Esophagus muscularis mucosa (tissue), 4 donors: ENCODE measurements around the gene FTO. TPM values are rescaled to one million over a fixed set of nuclear protein-coding genes. Genes with fewer than 3 reads are reported as not detected.

Experiments used
- DNase-seq: peaks from one replicate; pipeline ENCODE4 v3.0.0-alpha.2; 2017; ENCODE audit errors: extremely low spot score
- H3K27ac ChIP-seq, 4 donors: fragments of 200-600 bp; sonication (generic); replicated peaks in 1 of 4; 1 replicate in 3 of 4; 2 replicates in 1 of 4; pipeline ENCODE4 v1.5.1; 2016 to 2019; ENCODE audit warnings: mild to moderate bottlenecking in 1 of 4
- H3K27me3 ChIP-seq, 4 donors: fragments of 200-600 bp; sonication (generic); one replicate each; pipeline versions ENCODE4 v1.5.1 to v1.6.0; 2016 to 2019
- H3K36me3 ChIP-seq, 4 donors: fragments of 200-600 bp; sonication (generic); one replicate each; pipeline ENCODE4 v1.5.1; 2016 to 2019
- H3K4me1 ChIP-seq, 4 donors: fragments of 200-600 bp; sonication (generic); one replicate each; pipeline ENCODE4 v1.5.1; 2016 to 2019
- H3K4me3 ChIP-seq, 4 donors: fragments of 200-600 bp; sonication (generic); 1 replicate in 2 of 4; 2 replicates in 2 of 4; pipeline ENCODE4 v1.5.1; 2016 to 2019; ENCODE audit warnings: mild to moderate bottlenecking in 4 of 4, moderate library complexity in 1 of 4
- H3K9me3 ChIP-seq, 4 donors: fragments of 200-600 bp; sonication (generic); 1 replicate in 3 of 4; 2 replicates in 1 of 4; pipeline ENCODE4 v1.5.1; 2016 to 2019
- EP300 ChIP-seq: sonication (generic); formaldehyde crosslinking; IDR thresholded peaks from one replicate; pipeline ENCODE4 v1.6.1; 2017; ENCODE audit warnings: antibody characterized with exemption
- POLR2A ChIP-seq: fragments of 450-650 bp; IDR thresholded peaks from one replicate; pipeline ENCODE4 v1.6.1; 2017; ENCODE audit warnings: antibody characterized with exemption, moderate library complexity, mild to moderate bottlenecking, low read depth
- POLR2AphosphoS5 ChIP-seq, 2 donors: sonication (generic); formaldehyde crosslinking; IDR thresholded peaks; one replicate each; pipeline ENCODE4 v1.6.1; 2017; ENCODE audit warnings: antibody characterized with exemption in 2 of 2
- WGBS: methylation state at CpG from one replicate; pipeline ENCODE4 v1.1.5; 2018; 5-methylcytosine and 5-hydroxymethylcytosine counted together
- intact Hi-C: fragments of 100-400 bp; cut with DNase I; formaldehyde crosslinking; loops from one replicate; pipeline ENCODE4 v1.15.1; 2023
- total RNA-seq, 4 donors: library from RNA; depleted of rRNA; stranded (reverse); fragments of >200 nt; gene quantifications; one replicate each; pipeline versions ENCODE4 v1.1.0 to v1.2.1, GENCODE V29; 2016
- TF ChIP-seq, protein P1 (sequence below), 3 experiments: fragments of 200-600 bp in 2 of 3; fragments of 450-650 bp in 1 of 3; sonication (generic) in 2 of 3; IDR thresholded peaks; one replicate each; pipeline ENCODE4 v1.5.1; 2017 to 2019; ENCODE audit warnings: antibody characterized with exemption in 3 of 3, mild to moderate bottlenecking in 2 of 3, moderate library complexity in 1 of 3

The FTO gene
- total RNA-seq, 4 donors from 2014 or later, result 101 to 121 (median 112) TPM

DNA sequence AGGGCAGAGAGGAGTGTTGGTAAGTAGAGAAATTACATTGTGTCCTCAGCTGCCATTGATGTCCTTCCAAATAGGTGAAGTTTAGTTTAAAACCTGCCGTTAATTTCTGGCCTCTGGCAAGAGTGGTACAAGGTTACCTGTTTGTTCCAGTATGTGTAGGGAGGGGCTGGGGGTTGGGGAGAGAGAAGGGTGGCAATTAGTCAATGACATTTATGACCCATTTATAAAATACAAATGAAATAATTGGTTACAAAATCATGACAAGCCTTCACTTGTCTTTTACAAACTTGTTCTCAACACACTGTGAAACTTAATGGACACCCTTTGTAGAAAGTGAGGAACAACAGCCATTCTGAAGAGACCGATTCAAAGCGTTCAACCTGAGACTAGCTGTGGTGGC, 281.0 kb downstream of the FTO start:
- Histone ChIP-seq H3K36me3 (no peaks in the 10 kb centered on the region), H3K27ac (no peak overlapping the region), H3K9me3 (no peaks in the 10 kb centered on the region), H3K4me1 (peaks cover 0 to 5% (median 0%) of the 10 kb centered on the region in 4 donors), H3K27me3 (no peaks in the 10 kb centered on the region), H3K4me3 (no peak overlapping the region)
- intact Hi-C loops, result no loop called here
- TF ChIP-seq POLR2A, result no peak
- TF ChIP-seq, protein P1, sequence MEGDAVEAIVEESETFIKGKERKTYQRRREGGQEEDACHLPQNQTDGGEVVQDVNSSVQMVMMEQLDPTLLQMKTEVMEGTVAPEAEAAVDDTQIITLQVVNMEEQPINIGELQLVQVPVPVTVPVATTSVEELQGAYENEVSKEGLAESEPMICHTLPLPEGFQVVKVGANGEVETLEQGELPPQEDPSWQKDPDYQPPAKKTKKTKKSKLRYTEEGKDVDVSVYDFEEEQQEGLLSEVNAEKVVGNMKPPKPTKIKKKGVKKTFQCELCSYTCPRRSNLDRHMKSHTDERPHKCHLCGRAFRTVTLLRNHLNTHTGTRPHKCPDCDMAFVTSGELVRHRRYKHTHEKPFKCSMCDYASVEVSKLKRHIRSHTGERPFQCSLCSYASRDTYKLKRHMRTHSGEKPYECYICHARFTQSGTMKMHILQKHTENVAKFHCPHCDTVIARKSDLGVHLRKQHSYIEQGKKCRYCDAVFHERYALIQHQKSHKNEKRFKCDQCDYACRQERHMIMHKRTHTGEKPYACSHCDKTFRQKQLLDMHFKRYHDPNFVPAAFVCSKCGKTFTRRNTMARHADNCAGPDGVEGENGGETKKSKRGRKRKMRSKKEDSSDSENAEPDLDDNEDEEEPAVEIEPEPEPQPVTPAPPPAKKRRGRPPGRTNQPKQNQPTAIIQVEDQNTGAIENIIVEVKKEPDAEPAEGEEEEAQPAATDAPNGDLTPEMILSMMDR (IDR thresholded peaks at IDR 0.05), result no peak
- TF ChIP-seq POLR2AphosphoS5 (IDR thresholded peaks at IDR 0.05), result no peak
- TF ChIP-seq EP300, result no peak
- 88% methylated on average over 3 of the region's 3 CpGs for WGBS
- DNase-seq, result no peak

DNA sequence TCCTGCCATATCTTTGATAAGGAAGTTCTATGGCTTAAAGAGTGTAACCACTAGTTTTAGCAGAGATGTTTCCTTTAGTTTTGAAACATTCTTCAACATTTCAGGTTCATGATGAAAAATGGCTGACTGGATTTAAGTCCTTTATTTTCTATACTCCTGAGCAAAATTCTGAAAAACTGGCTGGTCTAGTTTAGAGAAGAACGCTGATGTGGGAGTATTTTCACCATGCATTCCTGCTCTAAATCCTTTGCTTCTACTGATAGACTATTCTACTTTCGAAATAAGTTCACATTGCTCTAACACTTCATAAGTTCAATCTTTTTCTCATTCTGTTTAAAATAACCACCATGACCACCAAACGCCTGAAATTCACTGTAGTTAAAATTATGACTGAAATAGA, 281.9 kb downstream of the FTO start:
- no peaks in the 10 kb centered on the region for H3K27me3 ChIP-seq
- 87% methylated on average over 3 of the region's 3 CpGs for WGBS
- no peaks in the 10 kb centered on the region for H3K36me3 ChIP-seq
- no peak overlapping the region for H3K27ac ChIP-seq
- no peak for DNase-seq
- no peak for TF ChIP-seq EP300
- peaks cover under 1 to 6% (median 4%) of the 10 kb centered on the region in 4 donors for H3K4me1 ChIP-seq
- intact Hi-C loops, result no loop called here
- H3K4me3 ChIP-seq, result no peak overlapping the region
- no peaks in the 10 kb centered on the region for H3K9me3 ChIP-seq

DNA sequence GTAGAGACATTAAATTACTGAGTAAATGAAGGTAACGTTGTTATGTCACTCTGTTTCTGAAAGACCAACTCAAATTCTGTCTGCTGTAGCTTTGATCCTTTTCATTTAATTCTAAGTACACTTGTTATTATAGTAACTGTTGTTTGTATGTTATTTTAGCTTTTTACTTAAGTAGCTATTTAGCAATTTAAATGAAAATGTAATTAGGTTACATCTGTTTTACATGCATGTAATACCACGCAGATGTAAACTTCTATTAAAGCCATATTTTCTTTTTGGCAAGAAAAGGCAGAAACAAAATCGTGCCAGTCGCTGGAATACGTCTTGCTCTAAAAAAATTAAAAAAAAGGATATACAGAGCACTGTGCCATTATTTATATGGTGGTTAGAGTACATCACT, 282.8 kb downstream of the FTO start:
- no peak overlapping the region for H3K4me3 ChIP-seq
- no peaks in the 10 kb centered on the region for H3K27me3 ChIP-seq
- 96% methylated on average over 5 of the region's 5 CpGs for WGBS
- no peak overlapping the region for H3K27ac ChIP-seq
- TF ChIP-seq POLR2AphosphoS5 (IDR thresholded peaks at IDR 0.05) (no peak), POLR2A (no peak), EP300 (no peak)
- TF ChIP-seq, protein P1 (IDR thresholded peaks at IDR 0.05), result no peak
- no peak for DNase-seq
- H3K36me3 ChIP-seq, result no peaks in the 10 kb centered on the region
- intact Hi-C loops, result no loop called here
- H3K9me3 ChIP-seq, result no peaks in the 10 kb centered on the region
- peaks cover 5 to 15% (median 11%) of the 10 kb centered on the region in 4 donors for H3K4me1 ChIP-seq

DNA sequence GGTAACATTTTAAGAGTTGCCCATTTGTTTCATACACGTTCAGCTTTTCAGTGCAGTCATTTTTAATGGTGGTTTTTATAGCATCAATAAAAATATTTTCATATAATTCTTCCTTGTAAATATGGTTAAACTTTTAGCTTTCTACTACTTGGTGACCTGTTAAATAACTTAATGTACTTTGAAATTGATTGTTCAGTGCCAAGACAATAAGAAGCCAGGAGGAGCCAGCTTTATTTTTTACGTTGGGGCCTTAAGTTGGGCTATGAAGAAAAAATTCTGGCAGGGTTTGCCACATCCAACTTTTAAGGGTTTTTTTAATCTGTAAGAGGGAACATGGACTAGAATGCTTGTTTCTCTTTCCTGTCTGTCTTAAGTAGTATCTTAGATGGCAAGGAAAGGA, 284.2 kb downstream of the FTO start:
- Histone ChIP-seq H3K27ac (no peak overlapping the region), H3K4me1 (peaks cover 0 to 18% (median 14%) of the 10 kb centered on the region in 4 donors), H3K9me3 (no peaks in the 10 kb centered on the region), H3K36me3 (no peaks in the 10 kb centered on the region), H3K4me3 (no peak overlapping the region), H3K27me3 (no peaks in the 10 kb centered on the region)
- WGBS, result 79% methylated on average over 2 of the region's 2 CpGs
- intact Hi-C loops, result no loop called here
- no peak for DNase-seq
- TF ChIP-seq EP300 (no peak), POLR2A (no peak), POLR2AphosphoS5 (IDR thresholded peaks at IDR 0.05) (no peak)
- TF ChIP-seq, protein P1 (IDR thresholded peaks at IDR 0.05), result no peak

DNA sequence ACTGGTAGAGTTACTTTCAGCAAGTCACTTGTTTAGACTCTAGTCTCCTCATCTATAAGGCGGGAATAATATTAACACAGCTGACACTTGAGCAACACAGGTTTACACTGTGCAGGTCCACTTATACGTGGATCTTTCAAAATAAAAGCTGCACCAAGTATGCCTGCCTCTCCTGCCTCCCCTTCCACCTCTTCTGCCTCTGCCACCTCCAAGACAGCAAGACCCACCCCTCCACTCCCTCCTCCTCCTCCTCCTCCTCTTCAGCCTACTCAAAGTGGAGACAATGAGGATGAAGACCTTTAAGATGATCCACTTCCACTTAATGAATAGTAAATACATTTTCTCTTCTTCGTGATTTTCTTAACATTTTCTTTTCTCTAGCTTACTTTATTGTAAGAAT, 285.6 kb downstream of the FTO start:
- Histone ChIP-seq H3K4me3 (no peak overlapping the region), H3K36me3 (no peaks in the 10 kb centered on the region), H3K27me3 (no peaks in the 10 kb centered on the region), H3K4me1 (peaks cover 0 to 18% (median 14%) of the 10 kb centered on the region in 4 donors), H3K27ac (no peak overlapping the region), H3K9me3 (no peaks in the 10 kb centered on the region)
- no peak for DNase-seq
- intact Hi-C loops, result no loop called here
- WGBS, result 93% methylated on average over 3 of the region's 3 CpGs
- TF ChIP-seq EP300 (no peak), POLR2AphosphoS5 (IDR thresholded peaks at IDR 0.05) (no peak), POLR2A (no peak)
- TF ChIP-seq, protein P1 (IDR thresholded peaks at IDR 0.05), result no peak
